Astrocyte (in vitro differentiated cells and primary cell): Measurements from ENCODE around the gene FOXP2. TPM values are rescaled to one million over a fixed set of nuclear protein-coding genes. Genes with fewer than 3 reads are reported as not detected.

ENCODE experiments used
- DNase-seq: peaks from one replicate; pipeline ENCODE4 v3.0.0-alpha.2; 2010; ENCODE audit warnings: low read depth
- FAIRE-seq: peaks from 2 replicates; lab custom pipeline; 2011; peaks lifted over from hg19 to GRCh38; lab: Jason Lieb, UNC
- H2AFZ ChIP-seq: 2 replicates; pipeline ENCODE4 v1.6.0; 2012; ENCODE audit warnings: low read depth, low read length, inconsistent platforms
- H3K27ac ChIP-seq: 2 replicates; pipeline ENCODE4 v1.5.1; 2011; ENCODE audit warnings: low read depth, low read length, inconsistent platforms
- H3K27me3 ChIP-seq: 2 replicates; pipeline ENCODE4 v1.6.0; 2011; ENCODE audit warnings: low read length, inconsistent platforms; ENCODE audit not compliant: insufficient read depth
- H3K36me3 ChIP-seq: 2 replicates; pipeline ENCODE4 v1.5.1; 2011; ENCODE audit warnings: low read length, inconsistent platforms; ENCODE audit not compliant: insufficient read depth
- H3K4me1 ChIP-seq: 2 replicates; pipeline ENCODE4 v1.5.1; 2011; ENCODE audit warnings: low read length, inconsistent platforms; ENCODE audit not compliant: insufficient read depth
- H3K4me2 ChIP-seq: 2 replicates; pipeline ENCODE4 v1.6.0; 2012; ENCODE audit warnings: low read length, inconsistent platforms
- H3K4me3 ChIP-seq: 2 replicates; pipeline ENCODE4 v1.5.1; 2011; ENCODE audit warnings: low read depth, mild to moderate bottlenecking, low read length, inconsistent platforms; ENCODE audit not compliant: insufficient read depth
- H3K79me2 ChIP-seq: 2 replicates; pipeline ENCODE4 v1.6.0; 2012; ENCODE audit warnings: mild to moderate bottlenecking, low read length, inconsistent platforms; ENCODE audit not compliant: insufficient read depth
- H3K9ac ChIP-seq: 2 replicates; pipeline ENCODE4 v1.6.0; 2012; ENCODE audit warnings: mild to moderate bottlenecking, low read length, inconsistent platforms
- H3K9me3 ChIP-seq: 2 replicates; pipeline ENCODE4 v1.5.1; 2012; ENCODE audit warnings: low read depth, mild to moderate bottlenecking, low read length, inconsistent platforms; ENCODE audit not compliant: insufficient read depth
- H4K20me1 ChIP-seq: 2 replicates; pipeline ENCODE4 v1.6.0; 2012; ENCODE audit warnings: low read length, inconsistent platforms; ENCODE audit not compliant: insufficient read depth
- H3K27ac Mint-ChIP-seq: one replicate; pipeline ENCODE4 v1.8.0; 2021; ENCODE audit warnings: mild to moderate bottlenecking, mixed read lengths; ENCODE audit not compliant: unreplicated experiment
- H3K27me3 Mint-ChIP-seq: one replicate; pipeline ENCODE4 v1.8.0; 2021; ENCODE audit warnings: low read depth, mixed read lengths; ENCODE audit not compliant: unreplicated experiment
- H3K36me3 Mint-ChIP-seq: one replicate; pipeline ENCODE4 v1.8.0; 2021; ENCODE audit warnings: low read depth, mixed read lengths; ENCODE audit not compliant: unreplicated experiment
- H3K4me1 Mint-ChIP-seq: one replicate; pipeline ENCODE4 v1.8.0; 2021; ENCODE audit warnings: low read depth, mixed read lengths; ENCODE audit not compliant: unreplicated experiment
- H3K4me3 Mint-ChIP-seq: one replicate; pipeline ENCODE4 v1.8.0; 2021; ENCODE audit warnings: mild to moderate bottlenecking, moderate library complexity, mixed read lengths; ENCODE audit not compliant: unreplicated experiment
- H3K9me3 Mint-ChIP-seq: one replicate; pipeline ENCODE4 v1.8.0; 2021; ENCODE audit warnings: mild to moderate bottlenecking, mixed read lengths; ENCODE audit not compliant: unreplicated experiment
- EZH2 ChIP-seq: IDR thresholded peaks from 2 replicates; pipeline ENCODE4 v1.6.1; 2012; ENCODE audit warnings: mild to moderate bottlenecking, low read length, inconsistent platforms; ENCODE audit not compliant: insufficient read depth
- total RNA-seq: library from RNA; stranded (reverse); gene quantifications from 2 replicates; pipeline ENCODE4 v1.2.1, GENCODE V29; 2021
- TF ChIP-seq, protein P1 (sequence below): IDR thresholded peaks from 2 replicates; pipeline ENCODE4 v1.5.1; 2011; ENCODE audit warnings: low read depth, mild to moderate bottlenecking, inconsistent platforms, low read length, moderate library complexity; ENCODE audit not compliant: insufficient read depth

Gene FOXP2
- total RNA-seq, 1 donor from 2014 or later = 3.4 TPM

DNA sequence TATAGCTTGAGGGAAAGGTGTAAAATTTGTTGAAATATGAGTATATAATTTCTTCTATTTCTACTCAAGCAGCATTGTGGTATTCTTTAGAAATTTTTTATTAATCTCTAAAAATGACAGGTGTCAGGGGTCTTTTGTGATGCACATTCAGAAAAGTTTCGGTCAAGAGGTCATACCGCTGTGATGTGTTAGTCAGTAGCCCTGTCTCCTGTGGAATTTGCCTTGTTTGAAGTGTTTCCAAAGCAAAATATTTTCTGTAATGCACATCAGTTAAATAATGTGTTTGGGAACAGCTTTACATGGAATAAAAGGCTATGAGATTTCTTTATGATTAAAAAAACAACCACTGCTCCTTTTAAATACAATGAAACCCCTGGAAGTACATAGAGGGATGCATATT, 35.8 kb downstream of the FOXP2 start:
- H3K4me1 Mint-ChIP-seq = no peaks in the 10 kb centered on the region
- Histone ChIP-seq H4K20me1 (no peaks in the 10 kb centered on the region), H2AFZ (no peak overlapping the region), H3K4me3 (no peak overlapping the region), H3K9me3 (no peaks in the 10 kb centered on the region), H3K4me2 (no peak overlapping the region), H3K36me3 (no peaks in the 10 kb centered on the region), H3K27me3 (no peaks in the 10 kb centered on the region), H3K27ac (no peak overlapping the region), H3K4me1 (no peaks in the 10 kb centered on the region), H3K9ac (no peak overlapping the region), H3K79me2 (no peaks in the 10 kb centered on the region)
- no peak for FAIRE-seq
- H3K27ac Mint-ChIP-seq = no peak overlapping the region
- H3K27me3 Mint-ChIP-seq = no peaks in the 10 kb centered on the region
- peak; percentile 54 for DNase-seq
- no peak overlapping the region for H3K4me3 Mint-ChIP-seq
- H3K9me3 Mint-ChIP-seq = no peaks in the 10 kb centered on the region
- no peak for TF ChIP-seq EZH2
- TF ChIP-seq, protein P1, sequence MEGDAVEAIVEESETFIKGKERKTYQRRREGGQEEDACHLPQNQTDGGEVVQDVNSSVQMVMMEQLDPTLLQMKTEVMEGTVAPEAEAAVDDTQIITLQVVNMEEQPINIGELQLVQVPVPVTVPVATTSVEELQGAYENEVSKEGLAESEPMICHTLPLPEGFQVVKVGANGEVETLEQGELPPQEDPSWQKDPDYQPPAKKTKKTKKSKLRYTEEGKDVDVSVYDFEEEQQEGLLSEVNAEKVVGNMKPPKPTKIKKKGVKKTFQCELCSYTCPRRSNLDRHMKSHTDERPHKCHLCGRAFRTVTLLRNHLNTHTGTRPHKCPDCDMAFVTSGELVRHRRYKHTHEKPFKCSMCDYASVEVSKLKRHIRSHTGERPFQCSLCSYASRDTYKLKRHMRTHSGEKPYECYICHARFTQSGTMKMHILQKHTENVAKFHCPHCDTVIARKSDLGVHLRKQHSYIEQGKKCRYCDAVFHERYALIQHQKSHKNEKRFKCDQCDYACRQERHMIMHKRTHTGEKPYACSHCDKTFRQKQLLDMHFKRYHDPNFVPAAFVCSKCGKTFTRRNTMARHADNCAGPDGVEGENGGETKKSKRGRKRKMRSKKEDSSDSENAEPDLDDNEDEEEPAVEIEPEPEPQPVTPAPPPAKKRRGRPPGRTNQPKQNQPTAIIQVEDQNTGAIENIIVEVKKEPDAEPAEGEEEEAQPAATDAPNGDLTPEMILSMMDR = no peak
- H3K36me3 Mint-ChIP-seq = no peaks in the 10 kb centered on the region

DNA sequence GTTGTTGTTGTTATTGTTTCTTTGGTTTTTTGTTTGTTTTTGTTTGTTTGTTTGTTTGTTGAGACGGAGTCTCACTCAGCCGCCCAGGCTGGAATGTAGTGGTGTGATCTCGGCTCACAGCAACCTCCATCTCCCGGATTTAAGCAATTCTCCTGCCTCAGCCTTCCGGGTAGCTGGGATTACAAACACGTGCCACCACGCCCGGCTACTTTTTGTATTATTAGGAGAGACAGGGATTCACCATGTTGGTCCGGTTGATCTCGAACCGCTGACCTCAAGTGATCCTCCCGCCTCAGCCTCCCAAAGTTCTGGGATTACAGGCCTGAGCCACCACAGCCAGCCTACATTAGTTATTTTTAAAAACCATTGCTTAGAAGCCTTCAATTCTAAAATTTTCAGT, 45.0 kb downstream of the FOXP2 start:
- TF ChIP-seq, protein P1 = no peak
- no peak for TF ChIP-seq EZH2
- Mint-ChIP-seq H3K36me3 (no peaks in the 10 kb centered on the region), H3K9me3 (no peaks in the 10 kb centered on the region), H3K27ac (no peak overlapping the region), H3K4me3 (no peak overlapping the region), H3K4me1 (no peaks in the 10 kb centered on the region), H3K27me3 (no peaks in the 10 kb centered on the region)
- H3K4me2 ChIP-seq = no peak overlapping the region
- no peaks in the 10 kb centered on the region for H3K79me2 ChIP-seq
- no peak overlapping the region for H3K9ac ChIP-seq
- no peak for DNase-seq
- H2AFZ ChIP-seq = no peak overlapping the region
- H3K4me3 ChIP-seq = no peak overlapping the region
- no peaks in the 10 kb centered on the region for H3K9me3 ChIP-seq
- H3K27me3 ChIP-seq = no peaks in the 10 kb centered on the region
- H4K20me1 ChIP-seq = no peaks in the 10 kb centered on the region
- no peaks in the 10 kb centered on the region for H3K36me3 ChIP-seq
- FAIRE-seq = no peak
- H3K27ac ChIP-seq = no peak overlapping the region
- H3K4me1 ChIP-seq = no peaks in the 10 kb centered on the region

DNA sequence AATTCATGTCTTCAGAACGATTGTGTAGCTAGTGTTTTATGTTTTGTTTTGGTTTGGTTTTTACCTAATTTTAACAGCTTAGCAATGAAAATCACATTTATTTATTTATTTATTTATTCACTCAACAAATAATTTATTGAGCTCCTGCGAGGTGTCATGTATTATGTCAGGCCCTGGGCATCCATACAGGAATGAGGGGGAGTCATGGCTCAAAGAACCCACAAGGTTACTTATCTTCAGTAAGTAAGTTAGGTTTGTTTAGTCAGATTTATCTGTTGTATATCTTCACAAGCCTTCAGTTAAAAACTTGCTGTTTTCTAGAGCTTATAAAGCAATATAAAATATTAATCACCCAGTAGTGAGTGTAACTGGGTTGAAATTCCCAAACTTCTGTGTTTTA, 45.4 kb downstream of the FOXP2 start:
- TF ChIP-seq, protein P1 = no peak
- TF ChIP-seq EZH2 = no peak
- Histone ChIP-seq H3K79me2 (no peaks in the 10 kb centered on the region), H3K27ac (no peak overlapping the region), H3K27me3 (no peaks in the 10 kb centered on the region), H3K9ac (no peak overlapping the region), H3K4me1 (no peaks in the 10 kb centered on the region), H4K20me1 (no peaks in the 10 kb centered on the region), H3K4me3 (no peak overlapping the region), H3K36me3 (no peaks in the 10 kb centered on the region), H3K4me2 (no peak overlapping the region), H3K9me3 (no peaks in the 10 kb centered on the region), H2AFZ (no peak overlapping the region)
- H3K27me3 Mint-ChIP-seq = no peaks in the 10 kb centered on the region
- no peak overlapping the region for H3K4me3 Mint-ChIP-seq
- DNase-seq (no peak), FAIRE-seq (no peak)
- H3K27ac Mint-ChIP-seq = no peak overlapping the region
- H3K4me1 Mint-ChIP-seq = no peaks in the 10 kb centered on the region
- H3K36me3 Mint-ChIP-seq = no peaks in the 10 kb centered on the region
- no peaks in the 10 kb centered on the region for H3K9me3 Mint-ChIP-seq
